IPS-11a (cell line): ENCODE data around the gene UBE4A.
A peak's percentile ranks its signal among the peaks of the same experiment; 100 is the strongest.

ENCODE experiments used
- H3K4me3 ChIP-seq: one replicate; pipeline ENCODE4 v1.5.1; 2013; ENCODE audit warnings: low read depth, low read length, control low read depth

The UBE4A gene

GRCh38 chr11:118437208-118438125 lies 78.1 kb downstream of the UBE4A start:
- peak overlapping the region; percentile 64 for H3K4me3 ChIP-seq

- H3K4me3 ChIP-seq, result peak overlapping the region; percentile 64
Observed at GRCh38 chr11:118438314-118438931, 79.0 kb downstream of the UBE4A start.

GRCh38 chr11:118439646-118440045 lies 80.2 kb downstream of the UBE4A start:
- no peak overlapping the region for H3K4me3 ChIP-seq

- H3K4me3 ChIP-seq, result no peak overlapping the region
Observed at GRCh38 chr11:118441770-118442275, 82.4 kb downstream of the UBE4A start.

GRCh38 chr11:118442301-118442700 lies 82.9 kb downstream of the UBE4A start:
- H3K4me3 ChIP-seq, result no peak overlapping the region

- H3K4me3 ChIP-seq, result no peak overlapping the region
Observed at GRCh38 chr11:118442908-118443589, 83.6 kb downstream of the UBE4A start.

- H3K4me3 ChIP-seq, result no peak overlapping the region
Observed at GRCh38 chr11:118443590-118444218, 84.3 kb downstream of the UBE4A start.

GRCh38 chr11:118447423-118447822 lies 88.0 kb downstream of the UBE4A start:
- H3K4me3 ChIP-seq, result no peak overlapping the region

GRCh38 chr11:118448294-118448693 lies 88.9 kb downstream of the UBE4A start:
- H3K4me3 ChIP-seq, result no peak overlapping the region
